HG03135 (cell line): Measurements from ENCODE around the gene MBOAT2.
"Not testable (repeated sequence)": the region's sequence is repeated elsewhere in the genome, so short reads cannot be mapped to it uniquely, and the experiment has no call there.

ENCODE experiments used
- ATAC-seq: cut with Tn5 transposase; IDR thresholded peaks from one replicate; pipeline ENCODE4 v1.9.1; 2021; ENCODE audit warnings: mild to moderate bottlenecking, moderate library complexity; ENCODE audit not compliant: unreplicated experiment

MBOAT2 gene

DNA sequence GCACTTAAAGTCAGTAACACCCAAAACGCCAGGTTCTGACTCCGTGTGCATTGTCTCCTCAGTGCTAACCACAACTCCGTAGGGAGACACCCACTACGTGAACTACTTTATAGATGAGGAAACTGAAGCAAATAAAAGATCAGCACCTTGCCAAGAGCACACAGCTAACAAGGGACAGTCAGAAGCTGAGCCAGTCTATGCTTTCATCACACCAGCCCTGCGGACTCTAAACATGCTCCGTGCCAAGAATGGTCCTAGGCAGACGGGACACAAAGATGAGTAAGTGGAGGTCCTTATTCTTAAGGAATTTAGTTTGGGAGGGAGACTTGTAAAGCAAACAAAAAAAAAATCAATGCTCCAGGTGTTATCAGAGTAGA is 9.6 kb downstream of the MBOAT2 start:
- no peak for ATAC-seq

DNA sequence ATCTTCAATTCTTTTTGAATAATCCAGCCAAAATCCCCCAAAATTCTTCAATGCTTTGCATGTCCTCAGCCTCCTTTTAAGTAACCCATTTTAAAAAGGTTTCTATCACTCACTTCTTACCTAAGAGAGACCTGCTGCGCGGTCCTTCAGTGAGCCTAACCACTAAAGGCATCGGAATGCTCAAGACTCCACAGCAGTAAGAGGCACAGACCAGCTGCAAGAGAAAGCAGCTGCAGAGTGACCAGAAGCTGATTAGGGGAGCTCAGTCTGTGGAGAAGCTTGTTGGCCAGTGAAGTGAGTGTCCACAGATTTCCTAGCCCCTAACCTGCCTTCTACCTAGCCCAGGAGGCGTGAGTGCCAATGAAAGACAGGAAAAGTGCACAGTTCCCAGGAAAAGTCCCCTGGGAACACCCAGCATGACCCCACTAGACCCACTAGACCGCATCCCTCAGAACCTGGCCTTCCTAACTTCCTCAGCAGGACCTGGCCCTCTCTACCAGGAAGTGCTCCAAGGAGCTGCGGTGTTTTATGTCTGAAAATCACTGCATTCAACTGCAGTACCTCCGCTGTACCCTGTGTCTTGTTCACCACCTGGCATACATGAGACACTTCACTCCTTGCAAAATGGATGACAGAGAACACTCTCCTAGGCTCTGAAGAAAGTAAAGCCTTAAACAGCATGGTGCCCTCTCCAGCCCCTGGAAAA is 10.1 kb downstream of the MBOAT2 start:
- no peak for ATAC-seq

DNA sequence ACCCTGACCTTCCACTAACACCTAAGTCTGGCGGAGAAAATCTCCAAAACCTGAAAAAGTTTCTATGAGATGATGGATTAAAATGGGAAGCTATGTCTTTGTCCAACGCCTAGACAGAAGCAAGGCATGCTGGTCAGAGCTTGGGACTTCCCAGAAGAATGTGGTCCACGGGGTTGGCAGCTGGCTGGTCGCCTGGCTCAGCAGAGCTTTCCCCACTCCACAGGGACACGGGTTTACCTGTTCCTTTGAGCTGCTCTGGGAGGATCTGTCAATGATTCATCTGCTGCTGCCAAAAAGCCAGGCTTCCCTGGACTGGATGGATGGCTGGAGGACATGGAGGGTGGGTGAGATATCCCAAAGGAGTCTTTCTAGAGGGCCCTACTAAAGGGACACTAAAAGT is 10.8 kb downstream of the MBOAT2 start:
- ATAC-seq = no peak

DNA sequence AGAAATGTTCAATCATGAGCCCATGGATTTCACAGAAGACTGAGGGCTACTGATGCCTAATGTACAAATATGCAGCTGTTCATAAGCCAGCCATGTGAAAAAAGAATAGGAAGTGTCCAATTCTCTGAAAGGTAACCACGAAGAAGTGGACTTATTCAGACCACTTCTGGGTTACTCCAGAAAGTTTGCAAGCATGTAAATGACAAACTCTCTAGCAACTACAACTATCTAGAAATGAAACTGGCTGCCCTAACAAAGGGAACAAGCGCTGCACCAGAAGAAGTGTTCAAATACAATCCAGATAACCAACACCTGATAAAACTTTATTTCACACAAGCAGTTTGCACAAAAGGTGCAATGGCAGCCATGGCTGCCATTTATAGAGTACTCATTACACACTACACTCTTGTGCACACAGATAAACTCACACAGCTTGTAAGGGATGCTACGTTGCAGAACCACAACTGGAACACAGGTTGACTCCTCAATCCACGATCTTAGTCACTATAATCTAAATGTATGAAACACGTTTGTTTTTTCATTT is 13.9 kb downstream of the MBOAT2 start:
- ATAC-seq = no peak

DNA sequence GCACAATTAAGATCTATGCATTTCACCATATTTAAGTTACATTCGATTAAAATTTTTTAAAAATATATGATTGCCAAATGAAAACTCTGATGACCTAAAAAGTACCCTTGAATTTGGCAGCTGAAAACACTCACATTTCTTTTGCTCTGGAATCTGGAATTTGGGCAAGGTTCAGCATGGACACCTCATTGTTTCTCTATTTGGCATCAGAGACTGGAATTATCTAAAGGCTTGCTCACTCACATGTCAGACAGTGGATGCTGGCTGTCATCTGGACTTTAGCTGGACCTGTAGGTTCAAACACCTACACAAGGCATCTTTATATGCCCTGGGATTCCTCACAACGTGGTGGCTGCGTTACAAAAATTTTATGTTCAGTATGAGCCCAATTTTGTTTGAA is 16.1 kb downstream of the MBOAT2 start:
- ATAC-seq = no peak

DNA sequence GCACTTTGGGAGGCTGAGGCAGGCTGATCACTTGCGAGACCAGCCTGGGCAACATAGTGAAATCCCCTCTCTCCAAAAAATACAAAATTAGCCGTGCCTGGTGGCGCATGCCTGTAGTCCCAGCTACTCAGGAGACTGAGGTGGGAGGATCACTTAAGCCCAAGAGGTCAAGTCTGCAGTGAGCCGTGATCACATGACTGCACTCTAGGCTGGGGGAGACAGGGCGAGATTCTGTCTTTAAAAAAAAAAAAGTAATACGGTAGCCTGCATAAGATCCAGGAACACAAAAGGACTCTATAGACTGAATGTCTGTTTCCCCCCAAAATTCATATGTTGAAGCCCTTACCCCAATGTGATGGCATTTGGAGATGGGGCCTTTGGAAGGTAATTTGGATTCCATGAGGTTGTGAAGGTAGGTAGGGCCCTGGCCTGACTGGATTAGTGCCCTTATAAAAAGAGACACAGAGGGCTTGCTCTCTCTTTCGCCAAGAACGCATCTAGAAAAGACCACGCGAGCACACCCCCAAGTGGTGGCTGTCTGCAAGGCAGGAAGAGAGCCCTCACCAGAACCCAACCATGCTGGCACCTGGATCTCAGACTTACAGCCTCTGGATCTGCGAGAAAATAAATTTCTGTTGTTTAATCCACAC is 17.0 kb downstream of the MBOAT2 start:
- ATAC-seq = no peak

DNA sequence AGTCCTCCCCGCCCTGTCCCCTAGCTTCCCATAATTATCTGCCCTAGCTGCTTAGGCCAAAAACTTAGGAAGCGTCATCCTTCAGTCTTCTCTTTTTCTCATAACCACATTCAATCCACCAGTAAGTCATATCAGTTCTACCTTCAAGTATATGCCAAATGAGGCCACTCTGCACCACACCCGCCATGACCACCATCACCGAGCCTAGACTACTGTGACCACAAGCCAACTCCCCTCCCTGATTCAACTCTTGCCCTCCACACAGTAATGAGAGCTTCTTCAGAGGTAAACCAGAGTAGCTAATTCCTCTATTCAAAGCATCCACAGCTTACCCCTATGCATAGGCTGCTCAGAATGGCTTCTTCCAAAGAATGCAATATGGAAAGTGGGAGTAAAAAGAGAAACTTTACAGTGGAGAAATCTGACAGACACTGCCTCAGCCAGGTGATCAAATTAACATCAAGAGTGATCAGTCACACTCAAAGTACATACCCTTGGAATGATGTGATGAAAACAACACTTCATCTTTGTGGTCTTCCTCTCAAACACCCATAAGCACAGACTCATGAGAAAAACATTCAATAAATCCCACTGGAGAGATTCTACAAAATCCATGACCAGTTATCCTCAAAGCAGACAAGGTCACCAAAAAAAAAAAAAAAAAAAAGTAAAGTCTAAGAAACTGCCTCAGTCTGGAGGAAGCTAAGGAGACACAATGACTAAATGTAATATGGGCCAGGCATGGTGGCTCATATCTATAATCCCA is 17.7 kb downstream of the MBOAT2 start:
- no peak for ATAC-seq

DNA sequence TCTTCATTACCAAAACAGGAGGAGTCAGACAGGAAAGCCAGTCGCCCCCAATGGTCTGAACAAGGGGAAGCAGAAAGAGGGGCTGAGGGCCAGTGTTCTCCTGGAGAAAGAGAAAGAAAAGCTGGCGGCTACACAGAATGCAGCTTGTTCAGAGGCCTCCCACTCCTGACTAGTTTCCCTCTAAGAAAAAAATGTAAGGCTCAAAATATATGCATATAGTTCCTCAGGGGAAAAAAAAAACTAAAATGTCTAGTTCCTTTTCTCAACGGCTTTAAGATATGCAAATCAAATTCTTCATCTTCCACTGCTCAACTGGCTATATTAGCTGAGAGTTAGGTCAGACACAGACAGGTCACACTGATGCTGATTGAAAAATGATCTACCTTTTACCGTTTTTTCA is 18.6 kb downstream of the MBOAT2 start:
- ATAC-seq = no peak

DNA sequence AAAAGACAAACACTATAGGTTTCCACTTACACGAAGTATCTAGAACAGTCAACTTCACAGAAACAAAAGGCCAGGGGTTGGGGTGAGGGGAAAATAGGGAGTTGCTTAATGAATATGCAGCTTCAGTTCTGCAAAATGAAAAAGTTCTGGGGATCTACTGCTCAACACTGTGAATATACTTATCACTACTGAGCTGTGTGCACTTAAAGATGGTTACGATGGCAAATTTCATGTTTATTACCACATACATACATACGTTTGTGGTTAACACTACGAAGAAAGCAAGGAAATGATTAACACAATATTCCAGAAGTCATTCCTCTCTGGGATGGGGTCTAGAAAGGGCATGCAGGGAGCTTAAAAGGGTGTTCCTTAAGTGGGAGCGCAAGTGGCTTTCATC is 19.3 kb downstream of the MBOAT2 start:
- no peak for ATAC-seq

DNA sequence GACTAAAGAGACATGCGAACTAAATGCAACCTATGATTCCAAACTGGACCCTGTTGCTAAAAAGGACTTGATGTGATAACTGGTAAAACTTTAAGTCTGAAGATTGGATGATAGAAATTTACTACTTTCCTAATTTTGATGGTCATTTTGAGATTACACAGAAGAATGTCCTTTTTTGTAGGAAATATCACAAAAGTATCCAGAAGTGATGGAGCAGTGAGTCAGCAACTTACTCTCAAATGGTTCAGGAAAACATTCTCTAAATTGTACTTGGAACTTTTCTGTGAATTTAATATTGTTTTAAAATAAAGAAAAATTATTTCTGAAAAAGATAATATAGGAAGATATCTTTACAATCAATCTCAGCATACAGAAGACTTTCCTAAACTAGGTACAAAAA is 19.9 kb downstream of the MBOAT2 start:
- no peak for ATAC-seq

DNA sequence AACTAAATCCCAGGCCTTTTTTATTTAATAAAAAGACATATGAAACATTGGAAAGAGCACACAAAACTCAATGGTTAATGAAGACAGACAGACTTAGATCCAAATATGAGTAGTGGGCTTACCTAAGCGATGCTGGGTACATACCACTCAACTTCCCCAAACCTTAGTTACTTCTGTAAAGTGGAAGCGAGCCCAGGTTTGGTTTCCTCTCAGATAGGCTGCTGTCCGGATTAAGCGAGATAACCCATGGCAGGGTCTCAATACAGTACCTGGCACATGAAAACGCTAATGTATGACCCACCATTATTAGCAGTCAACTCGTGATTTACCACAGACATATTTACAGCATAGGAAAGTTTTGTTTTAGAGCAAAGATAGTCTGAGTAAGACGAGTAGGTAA is 21.6 kb downstream of the MBOAT2 start:
- ATAC-seq = no peak

DNA sequence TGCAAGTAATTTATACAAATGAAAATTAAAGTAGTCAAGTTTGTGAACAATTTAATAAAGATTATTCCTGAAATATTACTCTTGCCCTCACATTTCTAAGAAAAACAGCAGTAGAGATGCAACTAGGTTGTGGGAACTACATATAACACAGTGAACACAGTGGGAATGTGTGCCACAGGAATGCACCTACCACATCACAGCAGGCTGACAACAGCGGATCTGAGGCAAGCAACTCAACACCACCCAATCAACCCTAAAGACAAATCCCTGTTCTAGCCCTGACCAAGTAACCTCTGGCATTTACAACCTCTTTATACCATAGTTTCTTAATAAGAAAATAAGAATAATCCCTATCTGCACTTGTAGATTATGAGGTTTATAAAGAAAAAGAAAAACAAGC is 23.4 kb downstream of the MBOAT2 start:
- ATAC-seq = no peak

DNA sequence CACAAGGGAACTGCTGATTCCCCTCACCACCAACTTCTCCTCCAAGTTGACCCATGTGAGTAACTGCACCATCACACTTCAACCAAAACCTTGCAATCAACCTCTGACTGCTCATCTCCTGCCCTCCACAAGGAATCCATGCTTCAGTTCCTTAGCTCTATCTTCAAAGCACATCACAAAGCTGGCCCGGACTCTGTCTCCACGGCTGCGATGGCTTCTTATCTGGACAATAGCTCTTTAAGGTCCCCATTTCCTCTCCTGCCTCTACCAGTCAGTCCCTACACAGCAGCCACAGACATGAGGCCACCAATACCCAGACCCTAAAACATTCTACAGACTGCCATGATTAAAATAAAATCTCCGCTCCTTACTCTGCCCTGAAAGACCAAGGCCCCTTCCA is 25.7 kb downstream of the MBOAT2 start:
- ATAC-seq = no peak

DNA sequence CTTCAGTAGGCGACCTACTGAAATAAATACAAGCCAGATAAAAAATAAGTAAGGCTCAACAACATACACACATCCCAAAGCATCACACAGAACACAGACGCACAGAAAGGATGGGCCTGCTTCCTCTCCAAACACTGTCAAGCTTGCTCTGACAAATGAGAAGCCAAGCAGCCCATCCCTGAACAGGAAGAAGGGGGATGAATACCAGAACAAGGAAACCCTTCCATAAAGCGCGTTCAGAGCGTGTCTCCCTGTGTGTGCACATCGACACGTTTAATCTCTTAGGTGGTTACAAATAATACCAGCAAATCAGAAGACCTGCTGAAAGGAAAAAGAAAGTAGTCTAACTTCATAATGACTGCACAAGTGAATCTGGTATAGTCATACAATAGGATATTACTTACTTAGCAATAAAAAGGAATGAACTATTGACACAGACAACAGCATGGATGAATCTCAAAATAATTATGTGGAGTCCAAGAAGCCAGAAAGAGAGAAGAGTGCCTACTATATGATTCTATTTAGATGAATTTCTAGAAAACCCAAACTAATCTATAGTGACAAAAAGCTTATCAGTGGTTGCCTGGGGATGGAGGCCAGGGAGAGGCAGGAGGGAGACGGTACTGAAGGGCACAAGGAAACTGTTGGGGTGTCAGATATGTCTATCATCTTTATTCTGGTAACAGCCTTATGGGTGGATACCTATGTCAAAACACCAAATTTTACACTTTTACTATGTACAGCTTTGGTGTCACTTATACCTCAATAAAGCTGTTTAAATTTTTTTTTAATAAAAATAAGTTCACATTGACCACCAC is 26.8 kb downstream of the MBOAT2 start:
- ATAC-seq = no peak

DNA sequence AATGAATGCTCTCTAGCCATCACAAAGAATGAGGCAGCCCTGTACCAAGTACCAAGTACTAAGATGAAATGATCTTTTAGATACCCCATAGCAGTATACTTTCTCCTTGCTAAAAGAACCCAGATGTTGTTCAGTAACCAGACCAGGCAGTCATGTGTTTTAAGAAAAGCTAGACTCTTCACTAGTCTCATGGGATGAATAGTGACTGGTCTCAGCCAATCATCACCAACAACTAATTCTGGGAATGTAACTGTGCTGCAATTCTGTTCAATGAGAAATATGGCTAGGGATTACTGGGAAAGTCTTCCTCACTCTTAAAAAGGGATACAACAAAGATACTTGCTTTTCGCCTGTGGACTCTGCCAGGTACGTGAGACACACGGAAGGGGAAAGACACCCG is 29.5 kb downstream of the MBOAT2 start:
- ATAC-seq = no peak

DNA sequence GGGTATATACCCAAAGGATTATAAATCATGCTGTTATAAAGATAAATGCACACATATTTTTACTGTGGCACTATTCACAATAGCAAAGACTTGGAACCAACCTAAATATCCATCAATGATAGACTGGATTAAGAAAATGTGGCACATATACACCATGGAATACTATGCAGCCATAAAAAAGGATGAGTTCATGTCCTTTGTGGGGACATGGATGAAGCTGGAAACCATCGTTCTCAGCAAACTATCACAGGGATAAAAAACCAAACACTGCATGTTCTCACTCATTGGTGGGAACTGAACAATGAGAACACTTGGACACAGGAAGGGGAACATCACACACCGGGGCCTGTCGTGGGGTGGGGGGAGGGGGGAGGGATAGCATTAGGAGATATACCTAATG is 30.5 kb downstream of the MBOAT2 start:
- ATAC-seq = not testable (repeated sequence)

DNA sequence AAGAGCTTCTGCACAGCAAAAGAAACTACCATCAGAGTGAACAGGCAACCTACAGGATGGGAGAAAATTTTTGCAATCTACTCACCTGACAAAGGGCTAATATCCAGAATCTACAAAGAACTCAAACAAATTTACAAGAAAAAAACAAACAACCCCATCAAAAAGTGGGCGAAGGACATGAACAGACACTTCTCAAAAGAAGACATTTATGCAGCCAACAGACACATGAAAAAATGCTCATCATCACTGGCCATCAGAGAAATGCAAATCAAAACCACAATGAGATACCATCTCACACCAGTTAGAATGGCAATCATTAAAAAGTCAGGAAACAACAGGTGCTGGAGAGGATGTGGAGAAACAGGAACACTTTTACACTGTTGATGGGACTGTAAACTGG is 30.9 kb downstream of the MBOAT2 start:
- ATAC-seq = not testable (repeated sequence)

DNA sequence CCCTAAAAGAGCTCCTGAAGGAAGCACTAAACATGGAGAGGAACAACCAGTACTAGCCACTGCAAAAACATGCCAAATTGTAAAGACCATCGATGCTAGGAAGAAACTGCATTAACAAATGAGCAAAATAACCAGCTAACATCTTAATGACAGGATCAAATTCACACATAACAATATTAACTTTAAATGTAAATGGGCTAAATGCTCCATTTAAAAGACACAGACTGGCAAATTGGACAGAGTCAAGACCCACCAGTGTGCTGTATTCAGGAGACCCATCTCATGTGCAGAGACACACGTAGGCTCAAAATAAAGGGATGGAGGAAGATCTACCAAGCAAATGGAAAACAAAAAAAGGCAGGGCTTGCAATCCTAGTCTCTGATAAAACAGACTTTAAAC is 34.1 kb downstream of the MBOAT2 start:
- ATAC-seq = not testable (repeated sequence)

DNA sequence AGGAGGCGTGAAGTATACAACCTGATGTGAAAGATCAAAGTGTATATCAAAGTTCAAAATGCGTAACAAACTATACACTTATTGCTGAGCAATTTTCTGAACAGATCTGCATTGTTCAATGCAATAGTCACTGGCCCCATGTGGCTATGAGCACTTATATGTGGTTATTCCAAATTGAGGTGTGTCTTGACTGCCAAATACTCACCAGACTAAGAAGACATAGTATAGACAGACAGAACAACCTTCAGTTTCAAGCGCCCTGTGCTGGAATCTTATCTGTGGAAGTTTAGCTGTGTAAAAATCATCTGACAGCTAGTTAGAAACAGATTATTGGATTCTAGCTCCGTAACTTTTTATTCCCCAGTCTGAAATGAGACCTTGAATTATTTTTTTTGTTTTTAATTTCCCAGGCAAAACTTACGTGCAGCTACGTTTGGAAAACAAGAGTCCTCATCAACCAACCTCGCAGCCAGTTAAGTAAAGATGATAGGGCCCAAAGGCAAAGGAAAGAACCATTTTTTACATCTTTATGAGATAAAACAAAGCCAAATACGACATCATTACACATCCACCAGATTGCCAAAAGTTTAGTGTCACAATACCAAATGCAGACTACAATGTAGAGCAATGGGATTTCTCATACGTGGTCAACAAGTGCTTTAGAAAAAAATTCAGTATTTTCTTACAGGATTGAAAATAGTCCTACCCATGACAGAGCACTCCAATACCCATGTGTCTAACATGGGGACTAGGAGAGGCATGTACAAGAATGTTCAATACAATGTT is 37.2 kb downstream of the MBOAT2 start:
- no peak for ATAC-seq
